Heart left ventricle (tissue), 13 donors: Measurements from ENCODE around the gene TGFBR3L.

ENCODE experiments used
- CTCF ChIP-seq, 12 donors: fragments of 200-600 bp; sonication (generic) in 4 of 12; IDR thresholded peaks; one replicate each; pipeline versions ENCODE4 v1.5.0 to v1.8.0; 2018 to 2022; ENCODE audit warnings: antibody characterized with exemption in 12 of 12, mild to moderate bottlenecking in 5 of 12
- POLR2A ChIP-seq, 2 donors: fragments of 450-650 bp; IDR thresholded peaks; one replicate each; pipeline ENCODE4 v1.6.1; 2017; ENCODE audit warnings: antibody characterized with exemption in 2 of 2, mild to moderate bottlenecking in 2 of 2, moderate library complexity in 2 of 2
- donor health status: ischemic (EF 13 %, LVEDD 7.1; RV severe dilation, severe dysfunction).
- donor health status: DM: no; HTN: yes; CAD: no.
- donor health status: DM: no; HTN: no; CAD: no.
- donor health status: ischemic (EF 25% LVEDD 6.9; RV normal size, moderate dysfunction).
- donor health status: ischemic (EF 25% LVEDD 5.7; RV mildly dilated, moderate dysfunction).
- donor health status: ischemic (EF 35%, LVEDD 5.7; RV mildly dilated, moderate dysfunction).
- donor health status: nonischemic (EF 11% LVEDD 7.7; RV severe dilation, severe dysfunction).
- donor health status: DM: yes; HTN: yes; CAD: no.
- donor health status: PGD.
- donor health status: ischemic (EF 29% LVEDD 5.4; RV normal size, mild dysfunction).
- donor health status: nonischemic (EF 23%, LVEDD 6.1; RV moderate dilation, normal function).

- no peak for TF ChIP-seq CTCF (IDR thresholded peaks at IDR 0.05)
- TF ChIP-seq POLR2A (IDR thresholded peaks at IDR 0.05) = no peak
Observed at GRCh38 chr19:7894612-7895309, 19.9 kb upstream of the TGFBR3L start.
